B cell (primary cell): ENCODE measurements around the gene PUM1. TPM values are rescaled to one million over a fixed set of nuclear protein-coding genes. Genes with fewer than 3 reads are reported as not detected.

Source experiments
- ATAC-seq: fragments of 200-7000 bp; cut with Tn5 transposase; one replicate; pipeline ENCODE4 v1.10.0; 2021; ENCODE audit warnings: low read depth, mild to moderate bottlenecking, moderate number of reproducible peaks, moderate library complexity
- CTCF ChIA-PET: fragments of 350-600 bp; sonication (Branson Sonifier 250); formaldehyde crosslinking; loops from one replicate; lab custom pipeline; 2021; ENCODE audit warnings: antibody characterized with exemption, inconsistent platforms; lab: Charles Lee
- POLR2A ChIA-PET: fragments of 350-600 bp; sonication (Branson Sonifier 250); formaldehyde crosslinking; loops from one replicate; lab custom pipeline; 2021; ENCODE audit warnings: antibody characterized with exemption; lab: Charles Lee
- DNase-seq: peaks from one replicate; pipeline ENCODE4 v3.0.0; 2013
- H2AFZ ChIP-seq: 2 replicates; pipeline ENCODE4 v1.6.1; 2012; ENCODE audit warnings: mild to moderate bottlenecking, low read depth, low read length; ENCODE audit not compliant: insufficient read depth, poor library complexity, severe bottlenecking
- H3K27ac ChIP-seq, 2 donors: 1 replicate in 1 of 2; 2 replicates in 1 of 2; pipeline ENCODE4 v1.5.1; 2012 to 2013; ENCODE audit warnings: low read length in 2 of 2, mild to moderate bottlenecking in 2 of 2, moderate library complexity in 1 of 2
- H3K27me3 ChIP-seq, 4 experiments: fragments of 200-600 bp in 1 of 4; sonication (generic) in 1 of 4; replicated peaks in 1 of 4; 1 replicate in 2 of 4; 2 replicates in 2 of 4; pipeline versions ENCODE4 v1.6.1 to v1.7.0; 2013 to 2016; ENCODE audit warnings: low read length in 3 of 4, mild to moderate bottlenecking in 2 of 4, mixed read lengths in 1 of 4, moderate library complexity in 1 of 4; ENCODE audit not compliant: insufficient read depth in 4 of 4, control insufficient read depth in 3 of 4; ENCODE audit errors: control extremely low read depth in 1 of 4
- H3K36me3 ChIP-seq, 2 experiments: replicated peaks in 1 of 2; 1 replicate in 1 of 2; 2 replicates in 1 of 2; pipeline versions ENCODE4 v1.6.1 to v1.7.1; 2013; ENCODE audit warnings: low read length in 1 of 2; ENCODE audit not compliant: insufficient read depth in 2 of 2, control insufficient read depth in 1 of 2; ENCODE audit errors: control extremely low read depth in 1 of 2, extremely low read depth in 1 of 2
- H3K4me1 ChIP-seq, 2 donors: fragments of 200-600 bp in 1 of 2; sonication (generic) in 1 of 2; 1 replicate in 1 of 2; 2 replicates in 1 of 2; pipeline versions ENCODE4 v1.5.1 to v1.6.1; 2013 to 2017; ENCODE audit warnings: low read length in 2 of 2; ENCODE audit not compliant: control insufficient read depth in 2 of 2, insufficient read depth in 2 of 2
- H3K4me2 ChIP-seq: replicated peaks from 2 replicates; pipeline ENCODE3; 2012; ENCODE audit warnings: mild to moderate bottlenecking, low read depth, low read length; ENCODE audit not compliant: poor library complexity, severe bottlenecking
- H3K4me3 ChIP-seq, 5 experiments: fragments of 200-600 bp in 1 of 5; sonication (generic) in 1 of 5; 1 replicate in 3 of 5; 2 replicates in 2 of 5; pipeline versions ENCODE4 v1.5.1 to v1.7.0; 2011 to 2016; ENCODE audit warnings: low read length in 4 of 5, mild to moderate bottlenecking in 4 of 5, low read depth in 2 of 5, control low read depth in 1 of 5, moderate library complexity in 1 of 5; ENCODE audit not compliant: insufficient read depth in 1 of 5; ENCODE audit errors: control extremely low read depth in 1 of 5, extremely low read depth in 1 of 5
- H3K79me2 ChIP-seq: fragments of 200-600 bp; sonication (generic); one replicate; pipeline ENCODE4 v1.6.0; 2016; ENCODE audit warnings: low read length; ENCODE audit not compliant: control insufficient read depth, insufficient read depth
- H3K9ac ChIP-seq: fragments of 200-600 bp; sonication (generic); 2 replicates; pipeline ENCODE4 v1.6.1; 2017; ENCODE audit warnings: mild to moderate bottlenecking, low read length, moderate library complexity
- H3K9me3 ChIP-seq, 3 donors: one replicate each; pipeline versions ENCODE4 v1.6.1 to v1.7.1; 2013; ENCODE audit warnings: low read length in 2 of 3; ENCODE audit not compliant: control insufficient read depth in 2 of 3, insufficient read depth in 1 of 3; ENCODE audit errors: control extremely low read depth in 1 of 3
- H4K20me1 ChIP-seq: 2 replicates; pipeline ENCODE4 v1.6.0; 2012; ENCODE audit warnings: mild to moderate bottlenecking, low read length; ENCODE audit not compliant: insufficient read depth, control insufficient read depth, poor library complexity, severe bottlenecking
- H3K27ac Mint-ChIP-seq: one replicate; pipeline ENCODE4 v1.8.0; 2021; ENCODE audit warnings: mixed read lengths
- H3K27me3 Mint-ChIP-seq: one replicate; pipeline ENCODE4 v1.8.0; 2021; ENCODE audit warnings: mixed read lengths
- H3K4me1 Mint-ChIP-seq: one replicate; pipeline ENCODE4 v1.8.0; 2021; ENCODE audit warnings: mixed read lengths
- H3K4me3 Mint-ChIP-seq: one replicate; pipeline ENCODE4 v1.8.0; 2021; ENCODE audit warnings: mixed read lengths
- H3K9me3 Mint-ChIP-seq: one replicate; pipeline ENCODE4 v1.8.0; 2022; ENCODE audit warnings: mixed read lengths; ENCODE audit not compliant: insufficient read depth
- EZH2 ChIP-seq: IDR thresholded peaks from 2 replicates; pipeline ENCODE4 v1.6.1; 2012; ENCODE audit warnings: borderline replicate concordance, low read depth, mild to moderate bottlenecking, moderate library complexity, low read length; ENCODE audit not compliant: insufficient read depth, poor library complexity, severe bottlenecking
- WGBS: methylation state at CpG from one replicate; pipeline ENCODE4 v1.1.5; 2013; ENCODE audit warnings: missing lambda C conversion rate; ENCODE audit not compliant: insufficient coverage; 5-methylcytosine and 5-hydroxymethylcytosine counted together
- intact Hi-C: fragments of 100-400 bp; cut with micrococcal nuclease; formaldehyde crosslinking; loops from one replicate; pipeline ENCODE4 v1.10.0; 2022
- polyA plus RNA-seq: library from polyadenylated mRNA; depleted of rRNA; stranded (reverse); fragments of >200 nt; gene quantifications from 2 replicates; pipeline ENCODE4 v1.2.3, GENCODE V29; 2012
- total RNA-seq, 2 donors: library from RNA; stranded (reverse); fragments of 120-200 nt in 1 of 2; gene quantifications; 1 replicate in 1 of 2; 2 replicates in 1 of 2; pipeline versions ENCODE4 v1.2.3 to v1.2.4, GENCODE V29; 2013 to 2022
- TF ChIP-seq, protein P1 (sequence below): fragments of 200-600 bp; IDR thresholded peaks from one replicate; pipeline ENCODE4 v1.8.0; 2022; ENCODE audit warnings: antibody characterized with exemption, mild to moderate bottlenecking

The PUM1 gene
- total and polyA plus RNA-seq, 2 donors (not counting 1 experiment from before 2014, with no cell fraction given), result 52.8 to 177 TPM

DNA sequence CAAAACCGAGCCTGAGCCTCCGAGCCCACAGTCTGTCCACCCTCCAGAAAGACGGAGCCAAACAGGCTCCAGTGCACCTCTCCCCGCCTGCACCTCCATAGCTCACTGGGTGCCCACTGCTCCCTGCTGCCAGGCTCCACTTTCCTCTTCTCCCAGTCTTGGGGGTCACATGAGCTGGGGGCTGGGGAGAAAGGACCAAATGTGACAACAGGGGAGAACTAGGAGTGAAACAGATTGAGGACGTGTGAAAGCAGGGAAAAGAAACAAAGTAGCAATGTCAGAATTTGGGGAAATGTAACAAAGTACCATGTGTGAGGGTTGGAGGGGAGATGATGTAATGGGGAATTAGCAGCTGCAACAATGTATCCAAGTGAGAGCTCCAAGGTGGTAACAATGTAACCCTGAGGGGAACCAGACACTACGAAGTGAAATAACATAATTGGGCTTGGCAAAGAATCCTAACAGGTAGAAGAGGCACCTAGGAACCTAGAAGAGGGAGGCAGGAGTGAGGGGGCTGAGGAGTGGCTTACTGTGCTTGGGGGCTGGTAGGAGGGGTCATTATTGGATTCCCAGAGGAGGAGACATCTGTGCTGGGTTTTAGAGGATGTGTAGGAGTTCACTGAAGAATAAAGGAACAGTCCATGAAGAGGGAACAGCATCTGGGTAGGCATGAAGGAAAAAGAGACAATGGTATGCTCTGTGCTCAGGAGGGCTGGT lies 169.4 kb downstream of the PUM1 start:
- peaks cover 13 to 22% of the 10 kb centered on the region in 2 donors for H3K4me1 ChIP-seq
- WGBS, result 73% methylated on average over 2 of the region's 6 CpGs
- no peak overlapping the region for H3K27ac Mint-ChIP-seq
- no peak overlapping the region for H3K9ac ChIP-seq
- CTCF ChIA-PET, result interaction anchor here (0.9 kb wide), 1 partner anchor 40 kb away, joined by 3 read pairs; no protein-coding TSS in a partner anchor
- H4K20me1 ChIP-seq, result no peaks in the 10 kb centered on the region
- POLR2A ChIA-PET, result no interaction called here
- peaks cover 22% of the 10 kb centered on the region for H3K4me1 Mint-ChIP-seq
- ATAC-seq, result no peak
- intact Hi-C loops, result no loop called here
- H3K36me3 ChIP-seq, result no peaks in the 10 kb centered on the region
- H3K27me3 Mint-ChIP-seq, result peaks cover 33% of the 10 kb centered on the region
- no peak overlapping the region for H3K4me3 Mint-ChIP-seq
- no peak overlapping the region for H3K4me2 ChIP-seq
- no peak for DNase-seq
- H3K9me3 ChIP-seq, result peaks cover 0 to 5% (median 0%) of the 10 kb centered on the region in 3 donors
- no peaks in the 10 kb centered on the region for H3K9me3 Mint-ChIP-seq
- no peaks in the 10 kb centered on the region for H3K79me2 ChIP-seq
- no peak overlapping the region for H3K4me3 ChIP-seq
- H2AFZ ChIP-seq, result no peak overlapping the region
- peaks cover 0 to 21% (median 11%) of the 10 kb centered on the region in 4 experiments for H3K27me3 ChIP-seq
- no peak for TF ChIP-seq EZH2
- TF ChIP-seq, protein P1, sequence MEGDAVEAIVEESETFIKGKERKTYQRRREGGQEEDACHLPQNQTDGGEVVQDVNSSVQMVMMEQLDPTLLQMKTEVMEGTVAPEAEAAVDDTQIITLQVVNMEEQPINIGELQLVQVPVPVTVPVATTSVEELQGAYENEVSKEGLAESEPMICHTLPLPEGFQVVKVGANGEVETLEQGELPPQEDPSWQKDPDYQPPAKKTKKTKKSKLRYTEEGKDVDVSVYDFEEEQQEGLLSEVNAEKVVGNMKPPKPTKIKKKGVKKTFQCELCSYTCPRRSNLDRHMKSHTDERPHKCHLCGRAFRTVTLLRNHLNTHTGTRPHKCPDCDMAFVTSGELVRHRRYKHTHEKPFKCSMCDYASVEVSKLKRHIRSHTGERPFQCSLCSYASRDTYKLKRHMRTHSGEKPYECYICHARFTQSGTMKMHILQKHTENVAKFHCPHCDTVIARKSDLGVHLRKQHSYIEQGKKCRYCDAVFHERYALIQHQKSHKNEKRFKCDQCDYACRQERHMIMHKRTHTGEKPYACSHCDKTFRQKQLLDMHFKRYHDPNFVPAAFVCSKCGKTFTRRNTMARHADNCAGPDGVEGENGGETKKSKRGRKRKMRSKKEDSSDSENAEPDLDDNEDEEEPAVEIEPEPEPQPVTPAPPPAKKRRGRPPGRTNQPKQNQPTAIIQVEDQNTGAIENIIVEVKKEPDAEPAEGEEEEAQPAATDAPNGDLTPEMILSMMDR, result no peak
- no peak overlapping the region for H3K27ac ChIP-seq

GRCh38 chr1:30895382-30895943 lies 170.1 kb downstream of the PUM1 start:
- Mint-ChIP-seq H3K9me3 (no peaks in the 10 kb centered on the region), H3K27me3 (peaks cover 33% of the 10 kb centered on the region), H3K4me3 (no peak overlapping the region), H3K27ac (no peak overlapping the region), H3K4me1 (peaks cover 22% of the 10 kb centered on the region)
- peaks cover 13 to 22% of the 10 kb centered on the region in 2 donors for H3K4me1 ChIP-seq
- ChIA-PET POLR2A (no interaction called here), CTCF (interaction anchor here (0.9 kb wide), 1 partner anchor 39 kb away, joined by 3 read pairs; no protein-coding TSS in a partner anchor)
- peaks cover 0 to 7% (median 0%) of the 10 kb centered on the region in 3 donors for H3K9me3 ChIP-seq
- no peak overlapping the region for H2AFZ ChIP-seq
- H4K20me1 ChIP-seq, result no peaks in the 10 kb centered on the region
- no peak for TF ChIP-seq EZH2
- TF ChIP-seq, protein P1, result no peak
- WGBS, result 75% methylated on average over 5 of the region's 6 CpGs
- no peak overlapping the region for H3K27ac ChIP-seq
- ATAC-seq (no peak), DNase-seq (no peak)
- H3K4me3 ChIP-seq, result no peak overlapping the region
- H3K27me3 ChIP-seq, result peaks cover 0 to 27% (median 10%) of the 10 kb centered on the region in 4 experiments
- H3K79me2 ChIP-seq, result no peaks in the 10 kb centered on the region
- no peaks in the 10 kb centered on the region for H3K36me3 ChIP-seq
- intact Hi-C loops, result no loop called here
- no peak overlapping the region for H3K4me2 ChIP-seq
- H3K9ac ChIP-seq, result no peak overlapping the region
